Keratinocyte (primary cell): ENCODE results near the gene CAPN5.

ENCODE experiments used
- EZH2 ChIP-seq: IDR thresholded peaks from one replicate; pipeline ENCODE4 v1.6.1; 2012; ENCODE audit warnings: inconsistent platforms, mild to moderate bottlenecking, low read length, moderate library complexity
- TF ChIP-seq, protein P1 (sequence below), 3 experiments: IDR thresholded peaks in 1 of 3; conservative IDR thresholded peaks in 1 of 3; optimal IDR thresholded peaks in 1 of 3; 2 replicates in 2 of 3; 3 replicates in 1 of 3; pipeline versions ENCODE3 to v1.5.1; 2011; ENCODE audit warnings: low read length in 3 of 3, mild to moderate bottlenecking in 3 of 3, moderate library complexity in 2 of 3, control low read depth in 1 of 3, inconsistent platforms in 1 of 3; ENCODE audit not compliant: insufficient read depth in 2 of 3; ENCODE audit errors: extremely low read depth in 1 of 3

DNA sequence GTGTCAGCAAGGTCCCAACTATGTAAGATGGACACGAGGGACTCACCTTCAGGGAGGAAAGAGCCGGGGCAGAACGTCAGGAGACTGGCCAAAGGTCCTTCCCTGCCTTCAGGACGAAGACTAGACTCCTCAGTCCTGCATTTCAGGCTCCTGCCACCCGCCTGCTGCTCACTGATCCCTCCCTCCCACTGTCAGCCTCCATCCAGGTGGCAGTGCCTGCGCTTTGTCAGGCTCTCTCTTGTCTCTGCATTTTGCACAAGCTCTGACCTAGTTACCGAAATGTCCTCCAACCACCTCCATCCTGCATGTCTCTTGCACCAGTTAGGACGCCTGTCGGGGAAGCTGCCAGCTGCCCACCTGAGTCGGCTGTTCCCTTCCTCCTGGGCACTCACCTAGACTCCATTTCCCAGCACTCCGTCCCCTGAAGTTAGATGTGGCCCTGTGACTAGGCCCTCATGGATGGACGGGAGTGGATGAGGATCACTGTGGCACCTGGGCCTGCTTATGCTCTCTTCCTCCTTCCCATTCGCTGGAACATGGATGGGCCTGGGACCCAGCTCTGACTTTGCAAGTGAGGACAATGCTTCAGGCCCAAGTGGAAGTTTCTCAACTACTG is 24.6 kb upstream of the CAPN5 start:
- TF ChIP-seq, protein P1, sequence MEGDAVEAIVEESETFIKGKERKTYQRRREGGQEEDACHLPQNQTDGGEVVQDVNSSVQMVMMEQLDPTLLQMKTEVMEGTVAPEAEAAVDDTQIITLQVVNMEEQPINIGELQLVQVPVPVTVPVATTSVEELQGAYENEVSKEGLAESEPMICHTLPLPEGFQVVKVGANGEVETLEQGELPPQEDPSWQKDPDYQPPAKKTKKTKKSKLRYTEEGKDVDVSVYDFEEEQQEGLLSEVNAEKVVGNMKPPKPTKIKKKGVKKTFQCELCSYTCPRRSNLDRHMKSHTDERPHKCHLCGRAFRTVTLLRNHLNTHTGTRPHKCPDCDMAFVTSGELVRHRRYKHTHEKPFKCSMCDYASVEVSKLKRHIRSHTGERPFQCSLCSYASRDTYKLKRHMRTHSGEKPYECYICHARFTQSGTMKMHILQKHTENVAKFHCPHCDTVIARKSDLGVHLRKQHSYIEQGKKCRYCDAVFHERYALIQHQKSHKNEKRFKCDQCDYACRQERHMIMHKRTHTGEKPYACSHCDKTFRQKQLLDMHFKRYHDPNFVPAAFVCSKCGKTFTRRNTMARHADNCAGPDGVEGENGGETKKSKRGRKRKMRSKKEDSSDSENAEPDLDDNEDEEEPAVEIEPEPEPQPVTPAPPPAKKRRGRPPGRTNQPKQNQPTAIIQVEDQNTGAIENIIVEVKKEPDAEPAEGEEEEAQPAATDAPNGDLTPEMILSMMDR (optimal IDR thresholded peaks at IDR 0.05 in 1 of 3, IDR thresholded peaks at IDR 0.05 in 1 of 3, conservative IDR thresholded peaks at IDR 0.05 in 1 of 3; ENCODE audit: extremely low read depth in 1 of 3, insufficient read depth in 2 of 3, low read length in 3 of 3), result no peak
- TF ChIP-seq EZH2, result no peak
